Effector memory CD8-positive, alpha-beta T cell (primary cell): ENCODE measurements around the gene RECQL5.

ENCODE experiments used
- ATAC-seq: fragments of 150-1000 bp; cut with Tn5 transposase; replicated peaks from 2 replicates; pipeline ENCODE4 v1.10.0; 2021; ENCODE audit warnings: mild to moderate bottlenecking, moderate library complexity
- DNase-seq, 3 experiments: peaks; one replicate each; pipeline ENCODE4 v3.0.0; 2021
- H3K27ac Mint-ChIP-seq, 2 donors: one replicate each; pipeline ENCODE4 v1.8.0; 2022; ENCODE audit warnings: mild to moderate bottlenecking in 2 of 2, mixed read lengths in 2 of 2, moderate library complexity in 2 of 2
- H3K27me3 Mint-ChIP-seq, 2 donors: one replicate each; pipeline ENCODE4 v1.8.0; 2022; ENCODE audit warnings: mixed read lengths in 2 of 2
- H3K36me3 Mint-ChIP-seq: one replicate; pipeline ENCODE4 v1.8.0; 2022; ENCODE audit warnings: mild to moderate bottlenecking, moderate library complexity, mixed read lengths; ENCODE audit not compliant: insufficient read depth
- H3K4me1 Mint-ChIP-seq, 2 donors: one replicate each; pipeline ENCODE4 v1.8.0; 2022; ENCODE audit warnings: low read depth in 2 of 2, mixed read lengths in 2 of 2
- H3K4me3 Mint-ChIP-seq, 2 donors: one replicate each; pipeline ENCODE4 v1.8.0; 2022; ENCODE audit warnings: mild to moderate bottlenecking in 2 of 2, mixed read lengths in 2 of 2, moderate library complexity in 2 of 2
- H3K9me3 Mint-ChIP-seq, 2 donors: one replicate each; pipeline ENCODE4 v1.8.0; 2022; ENCODE audit warnings: mixed read lengths in 2 of 2

The RECQL5 gene

GRCh38 chr17:75652341-75652740, 14.6 kb downstream of the RECQL5 start:
- Mint-ChIP-seq H3K4me1 (peaks cover 0 to 4% of the 10 kb centered on the region in 2 donors), H3K27ac (no peak overlapping the region), H3K36me3 (peaks cover 17% of the 10 kb centered on the region), H3K4me3 (no peak overlapping the region), H3K27me3 (no peaks in the 10 kb centered on the region), H3K9me3 (no peaks in the 10 kb centered on the region)
- DNase-seq (no peak), ATAC-seq (no peak)

DNA sequence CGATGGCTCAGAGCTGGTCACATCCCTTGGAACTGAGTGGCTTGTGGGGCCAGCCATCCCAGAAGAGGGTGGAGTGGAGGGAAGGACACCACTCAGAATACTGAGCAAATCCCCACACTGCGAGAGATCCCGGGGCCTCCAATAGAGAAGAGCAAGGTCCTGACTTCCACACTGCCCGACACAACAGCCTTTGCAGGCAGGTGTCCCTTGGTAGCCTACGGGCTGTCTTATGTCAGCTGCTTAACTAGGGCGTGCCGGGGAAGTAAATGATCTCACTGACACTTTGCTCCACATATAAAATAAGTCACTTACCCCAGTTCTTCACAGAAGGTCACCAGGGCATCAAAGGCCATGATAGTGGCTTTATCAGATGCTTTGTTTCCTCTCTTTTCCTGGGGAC, 16.1 kb downstream of the RECQL5 start:
- Mint-ChIP-seq H3K27ac (no peak overlapping the region), H3K27me3 (no peaks in the 10 kb centered on the region), H3K4me1 (peaks cover 8 to 11% of the 10 kb centered on the region in 2 donors), H3K36me3 (peaks cover 17% of the 10 kb centered on the region), H3K9me3 (no peaks in the 10 kb centered on the region), H3K4me3 (no peak overlapping the region)
- ATAC-seq: no peak
- no peak for DNase-seq

DNA sequence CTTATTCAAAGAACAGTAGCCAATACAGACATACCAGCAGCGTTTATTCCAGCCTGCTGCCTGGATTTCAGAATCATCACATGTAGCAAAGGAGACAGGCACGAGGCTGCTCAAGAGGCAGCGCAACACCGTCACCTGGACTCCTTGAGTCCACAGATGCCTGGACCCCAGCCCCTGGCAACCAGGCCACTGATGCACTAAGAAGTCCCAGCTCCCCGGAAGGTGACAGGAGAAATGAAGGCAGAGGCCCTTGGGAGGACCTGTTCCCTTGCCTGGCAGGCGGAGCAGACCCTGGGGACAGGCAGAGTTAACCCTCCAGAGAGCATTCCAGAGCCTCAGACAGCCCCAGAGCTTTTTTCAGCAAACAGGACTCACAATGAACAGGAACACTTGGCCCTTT, 17.3 kb downstream of the RECQL5 start:
- H3K27ac Mint-ChIP-seq: no peak overlapping the region
- DNase-seq (no peak), ATAC-seq (no peak)
- peaks cover 12% of the 10 kb centered on the region in 2 donors for H3K4me1 Mint-ChIP-seq
- H3K27me3 Mint-ChIP-seq: no peaks in the 10 kb centered on the region
- H3K36me3 Mint-ChIP-seq: peaks cover 17% of the 10 kb centered on the region
- H3K9me3 Mint-ChIP-seq: no peaks in the 10 kb centered on the region
- no peak overlapping the region for H3K4me3 Mint-ChIP-seq

- H3K4me1 Mint-ChIP-seq: peaks cover 11 to 12% of the 10 kb centered on the region in 2 donors
- no peak overlapping the region for H3K4me3 Mint-ChIP-seq
- ATAC-seq: no peak
- no peaks in the 10 kb centered on the region for H3K27me3 Mint-ChIP-seq
- H3K27ac Mint-ChIP-seq: peak overlapping the region in 1 of 2 donors; percentile 59
- H3K9me3 Mint-ChIP-seq: no peaks in the 10 kb centered on the region
- DNase-seq: no peak
- H3K36me3 Mint-ChIP-seq: peaks cover 14% of the 10 kb centered on the region
These were observed 19.0 kb downstream of the RECQL5 start for GRCh38 chr17:75647921-75648320.

DNA sequence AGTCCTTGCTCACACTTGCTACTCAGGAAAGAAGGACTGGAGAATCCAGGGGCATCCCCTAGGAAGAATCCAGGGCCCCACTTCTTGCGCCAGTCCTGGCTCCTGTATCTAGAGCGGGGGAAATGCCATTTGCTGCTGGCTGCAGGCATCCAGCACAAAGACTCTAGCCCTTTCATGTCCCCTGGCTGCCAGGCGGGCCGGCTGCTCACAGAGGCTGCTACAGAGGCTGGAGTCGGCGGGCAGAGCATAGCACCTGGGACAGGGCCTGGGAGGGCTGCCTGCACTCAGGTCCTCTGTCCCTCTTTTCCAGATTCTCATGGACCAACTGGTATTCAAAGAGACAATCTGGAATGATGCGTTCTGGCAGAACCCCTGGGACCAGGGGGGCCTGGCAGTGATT, 19.9 kb downstream of the RECQL5 start:
- Mint-ChIP-seq H3K4me3 (no peak overlapping the region), H3K27me3 (no peaks in the 10 kb centered on the region), H3K9me3 (no peaks in the 10 kb centered on the region), H3K36me3 (peaks cover 14% of the 10 kb centered on the region), H3K4me1 (peaks cover 8 to 12% of the 10 kb centered on the region in 2 donors), H3K27ac (peak overlapping the region in 1 of 2 donors; percentile 70)
- no peak for ATAC-seq
- no peak for DNase-seq

DNA sequence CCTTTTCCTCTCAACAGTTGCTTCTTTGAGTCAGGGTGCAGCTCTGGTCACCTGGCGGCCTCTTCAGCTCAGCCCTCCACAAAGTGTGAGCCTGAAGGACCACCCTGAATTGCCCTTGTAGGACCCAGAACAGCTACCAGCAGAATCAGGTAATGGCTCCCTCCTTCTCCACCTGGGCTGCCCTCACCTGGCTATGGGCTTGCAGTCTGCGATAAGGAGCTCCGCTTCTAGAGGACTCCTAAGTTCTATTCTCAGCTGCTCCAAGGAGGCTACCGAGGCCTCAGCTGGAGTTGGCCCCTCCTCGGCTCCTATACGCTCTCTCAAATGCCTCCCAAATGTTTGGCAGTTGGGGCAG, 20.3 kb downstream of the RECQL5 start:
- no peaks in the 10 kb centered on the region for H3K27me3 Mint-ChIP-seq
- H3K36me3 Mint-ChIP-seq: peaks cover 14% of the 10 kb centered on the region
- H3K4me3 Mint-ChIP-seq: no peak overlapping the region
- H3K9me3 Mint-ChIP-seq: no peaks in the 10 kb centered on the region
- no peak for ATAC-seq
- H3K27ac Mint-ChIP-seq: peak overlapping the region; percentile 65 to 70
- DNase-seq: no peak
- H3K4me1 Mint-ChIP-seq: peaks cover 8 to 12% of the 10 kb centered on the region in 2 donors

DNA sequence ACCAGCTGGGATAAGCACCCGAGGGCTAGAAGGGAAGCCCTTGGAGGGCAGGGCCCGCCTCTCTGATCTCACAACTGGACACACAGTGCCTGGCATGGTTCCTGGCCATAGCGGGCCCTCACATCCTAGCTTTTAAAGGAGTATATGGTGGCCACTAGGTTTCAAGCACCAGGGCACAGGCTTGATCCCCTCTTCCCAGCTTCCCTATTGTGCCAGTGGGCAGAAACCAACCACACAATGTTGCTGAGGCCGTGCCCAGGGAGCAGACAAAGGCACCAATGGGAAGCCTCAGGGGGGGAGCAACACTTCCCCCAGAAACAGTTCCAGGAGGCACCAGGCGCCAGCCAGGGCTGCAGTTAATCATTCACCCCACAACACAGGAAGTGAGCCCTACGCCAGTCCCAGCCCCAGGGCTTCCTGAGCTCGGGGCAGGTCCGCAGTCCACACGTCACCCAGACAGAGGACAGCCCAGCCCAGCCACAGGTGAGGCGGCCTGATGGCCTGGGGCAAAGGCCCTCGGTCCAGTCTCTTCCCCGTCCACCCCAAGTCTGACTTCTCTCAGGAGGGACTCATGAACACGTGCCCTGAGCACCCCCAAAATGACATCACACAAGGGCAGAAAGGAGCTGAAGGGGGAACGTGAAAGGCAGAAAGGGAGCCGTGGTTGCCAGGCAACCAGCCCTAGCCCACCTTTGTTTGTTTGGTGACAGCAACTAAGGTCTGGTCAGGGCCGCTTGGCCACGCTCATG, 20.9 kb downstream of the RECQL5 start:
- Mint-ChIP-seq H3K27ac (peak overlapping the region; percentile 65 to 70), H3K36me3 (peaks cover 14% of the 10 kb centered on the region), H3K4me1 (peaks cover 8 to 12% of the 10 kb centered on the region in 2 donors), H3K4me3 (no peak overlapping the region), H3K27me3 (no peaks in the 10 kb centered on the region), H3K9me3 (no peaks in the 10 kb centered on the region)
- ATAC-seq (peak; percentile 83), DNase-seq (no peak)

DNA sequence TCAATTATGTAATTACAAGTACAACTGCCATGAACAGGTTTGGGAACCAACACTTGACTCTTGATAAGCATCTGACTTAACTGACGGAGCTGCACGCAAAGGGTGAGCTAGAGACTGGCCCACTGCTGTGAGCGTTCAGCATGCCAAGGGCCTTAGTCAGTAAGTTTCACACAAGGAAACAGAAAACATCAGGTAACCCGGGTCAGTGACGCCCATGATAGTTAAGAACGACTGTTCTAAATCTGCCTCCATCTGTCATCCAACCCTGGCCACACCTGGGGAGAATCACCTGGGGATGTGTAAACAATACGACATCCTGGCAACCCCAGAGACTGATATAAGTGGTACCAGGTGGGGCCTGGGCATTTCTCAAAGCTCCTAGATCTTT, 21.5 kb downstream of the RECQL5 start:
- ATAC-seq: no peak
- no peak for DNase-seq
- H3K4me3 Mint-ChIP-seq: no peak overlapping the region
- peak overlapping the region; percentile 65 to 70 for H3K27ac Mint-ChIP-seq
- H3K27me3 Mint-ChIP-seq: no peaks in the 10 kb centered on the region
- H3K36me3 Mint-ChIP-seq: peaks cover 13% of the 10 kb centered on the region
- peaks cover 8 to 12% of the 10 kb centered on the region in 2 donors for H3K4me1 Mint-ChIP-seq
- no peaks in the 10 kb centered on the region for H3K9me3 Mint-ChIP-seq

- H3K27me3 Mint-ChIP-seq: no peaks in the 10 kb centered on the region
- no peak for DNase-seq
- peaks cover 3% of the 10 kb centered on the region for H3K36me3 Mint-ChIP-seq
- no peak overlapping the region for H3K4me3 Mint-ChIP-seq
- no peak for ATAC-seq
- no peaks in the 10 kb centered on the region for H3K9me3 Mint-ChIP-seq
- peaks cover 8 to 12% of the 10 kb centered on the region in 2 donors for H3K4me1 Mint-ChIP-seq
- no peak overlapping the region for H3K27ac Mint-ChIP-seq
These were observed 23.3 kb downstream of the RECQL5 start for GRCh38 chr17:75643643-75644017.

DNA sequence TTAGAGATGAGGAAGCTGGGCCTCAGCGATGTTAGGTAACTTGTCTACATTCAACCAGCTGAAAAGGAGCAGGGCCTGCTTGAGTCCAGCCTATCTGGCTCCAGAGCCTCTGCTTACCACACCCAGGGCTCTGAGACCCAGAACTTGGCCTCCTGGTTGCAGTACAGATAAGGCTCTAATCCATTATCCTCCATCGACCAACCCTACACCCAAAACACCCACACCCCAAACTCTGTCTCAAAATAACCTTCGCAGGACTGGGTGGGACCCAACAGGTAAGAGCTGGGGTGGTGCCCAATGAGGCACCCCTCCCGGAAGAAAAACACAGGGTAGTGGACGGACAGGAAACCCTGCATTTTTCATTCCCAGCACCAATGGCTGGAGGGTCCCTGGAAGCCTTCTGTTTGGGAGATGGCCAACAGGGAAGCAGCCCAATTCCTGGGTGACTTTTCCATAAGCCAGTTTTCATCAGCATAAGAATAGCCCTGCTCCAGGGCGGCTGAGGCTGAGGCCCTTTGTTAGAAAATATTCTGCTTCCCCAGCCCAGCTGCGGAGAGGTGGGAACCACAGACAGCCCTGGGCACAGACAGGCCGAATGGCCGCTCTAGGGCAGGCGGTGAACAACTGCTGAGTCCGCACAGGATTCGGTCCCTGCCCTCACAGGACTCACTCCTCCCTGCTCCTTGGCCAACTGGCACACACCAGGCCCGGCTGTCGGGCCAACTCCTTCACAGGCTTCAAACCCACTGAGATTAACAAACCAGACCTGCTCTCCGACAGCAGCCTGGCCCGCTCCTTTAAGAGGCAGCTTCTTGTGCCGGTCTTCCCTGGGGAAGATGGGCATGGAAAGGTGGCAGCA, 23.9 kb downstream of the RECQL5 start:
- no peak overlapping the region for H3K4me3 Mint-ChIP-seq

DNA sequence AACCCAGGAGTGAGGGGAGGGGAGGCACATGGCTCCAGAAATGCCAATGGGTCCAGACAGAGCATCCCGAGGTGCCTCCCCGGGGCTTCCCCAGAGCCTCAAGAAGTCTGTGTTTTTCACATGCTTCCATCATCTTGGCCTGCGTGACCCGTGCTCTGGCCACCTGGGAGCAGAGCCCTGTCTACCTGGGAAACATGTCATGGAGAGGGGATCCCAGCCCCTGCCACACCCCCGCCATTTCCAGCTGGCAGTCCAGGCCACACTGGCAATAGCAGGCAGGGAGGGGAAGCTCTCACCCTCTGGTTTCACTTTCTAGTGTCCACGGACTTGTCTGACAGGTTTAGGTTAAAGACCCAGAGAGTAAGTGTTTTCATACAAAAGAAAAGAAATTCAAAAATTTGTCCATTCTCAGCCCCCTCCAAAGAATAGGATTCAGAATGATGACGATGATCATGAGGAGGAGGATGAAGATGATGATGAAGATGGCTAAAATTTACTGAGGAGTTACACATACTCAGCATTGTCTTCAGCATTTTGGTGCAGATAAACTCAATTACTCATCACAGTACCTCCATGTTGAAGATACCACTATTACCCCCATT, 24.7 kb downstream of the RECQL5 start:
- Mint-ChIP-seq H3K9me3 (no peaks in the 10 kb centered on the region), H3K4me1 (peaks cover 8 to 12% of the 10 kb centered on the region in 2 donors), H3K27me3 (no peaks in the 10 kb centered on the region), H3K27ac (no peak overlapping the region), H3K4me3 (no peak overlapping the region), H3K36me3 (peaks cover 3% of the 10 kb centered on the region)
- DNase-seq (no peak), ATAC-seq (no peak)

More for the DNA sequence above, 23.9 kb downstream of the RECQL5 start:
- Mint-ChIP-seq H3K27me3 (no peaks in the 10 kb centered on the region), H3K27ac (no peak overlapping the region), H3K36me3 (peaks cover 3% of the 10 kb centered on the region), H3K4me1 (peaks cover 8 to 12% of the 10 kb centered on the region in 2 donors), H3K9me3 (no peaks in the 10 kb centered on the region)
- no peak for ATAC-seq
- no peak for DNase-seq

DNA sequence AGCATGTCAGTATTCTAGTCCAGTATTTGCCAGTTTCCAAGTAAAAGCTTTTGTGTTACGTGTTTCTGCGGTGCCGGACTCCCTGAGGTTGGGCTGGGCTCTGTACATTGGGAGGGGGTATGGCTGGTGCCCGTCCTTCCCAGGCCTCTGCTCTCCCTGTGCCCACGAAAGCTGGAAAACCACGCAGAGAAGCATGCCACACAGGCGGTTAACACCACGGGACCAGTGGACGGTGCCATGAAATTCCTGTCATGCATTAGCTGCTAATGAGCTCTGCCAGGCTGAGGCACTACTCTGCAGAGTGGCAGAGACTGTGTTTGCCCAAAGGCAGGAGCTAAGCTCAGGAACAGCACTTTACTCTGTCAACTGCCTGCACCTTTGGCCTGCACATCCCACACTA, 25.6 kb downstream of the RECQL5 start:
- H3K9me3 Mint-ChIP-seq: no peaks in the 10 kb centered on the region
- peaks cover 3% of the 10 kb centered on the region for H3K36me3 Mint-ChIP-seq
- no peak overlapping the region for H3K27ac Mint-ChIP-seq
- ATAC-seq (no peak), DNase-seq (no peak)
- H3K4me3 Mint-ChIP-seq: no peak overlapping the region
- peaks cover 6 to 8% of the 10 kb centered on the region in 2 donors for H3K4me1 Mint-ChIP-seq
- no peaks in the 10 kb centered on the region for H3K27me3 Mint-ChIP-seq

GRCh38 chr17:75640556-75641119, 26.3 kb downstream of the RECQL5 start:
- H3K4me3 Mint-ChIP-seq: no peak overlapping the region
- DNase-seq (no peak), ATAC-seq (no peak)
- H3K4me1 Mint-ChIP-seq: peaks cover 0 to under 1% of the 10 kb centered on the region in 2 donors
- H3K9me3 Mint-ChIP-seq: no peaks in the 10 kb centered on the region
- no peak overlapping the region for H3K27ac Mint-ChIP-seq
- no peaks in the 10 kb centered on the region for H3K27me3 Mint-ChIP-seq
- peaks cover 3% of the 10 kb centered on the region for H3K36me3 Mint-ChIP-seq
